DMS53 treated with DMSO at 0.1 percent for 48 hours (cell line): Measurements from ENCODE around the gene PTGFRN.
"Not testable (repeated sequence)": the region's sequence is repeated elsewhere in the genome, so short reads cannot be mapped to it uniquely, and the experiment has no call there.

ENCODE experiments used
- DNase-seq: peaks from one replicate; lab custom pipeline; 2025; ENCODE audit not compliant: unreplicated experiment; lab: John Stamatoyannopoulos, UW

Gene PTGFRN

GRCh38 chr1:116915086-116915661 lies 5.5 kb downstream of the PTGFRN start:
- no peak for DNase-seq

GRCh38 chr1:116916002-116916401 lies 6.3 kb downstream of the PTGFRN start:
- DNase-seq = no peak

- no peak for DNase-seq
Measured at GRCh38 chr1:116916533-116917445, 7.1 kb downstream of the PTGFRN start.

- DNase-seq = no peak
Measured at GRCh38 chr1:116918714-116919357, 9.1 kb downstream of the PTGFRN start.

- DNase-seq = no peak
Measured at GRCh38 chr1:116919802-116920201, 10.1 kb downstream of the PTGFRN start.

- DNase-seq = no peak
Measured at GRCh38 chr1:116920211-116920610, 10.5 kb downstream of the PTGFRN start.

- DNase-seq = no peak
Measured at GRCh38 chr1:116921301-116921885, 11.7 kb downstream of the PTGFRN start.

GRCh38 chr1:116921937-116922336 lies 12.2 kb downstream of the PTGFRN start:
- no peak for DNase-seq

GRCh38 chr1:116923421-116923820 lies 13.7 kb downstream of the PTGFRN start:
- DNase-seq = no peak

- no peak for DNase-seq
Measured at GRCh38 chr1:116927049-116927798, 17.5 kb downstream of the PTGFRN start.

- DNase-seq = no peak
Measured at GRCh38 chr1:116929961-116930592, 20.4 kb downstream of the PTGFRN start.

- DNase-seq = no peak
Measured at GRCh38 chr1:116931016-116931918, 21.6 kb downstream of the PTGFRN start.

- no peak for DNase-seq
Measured at GRCh38 chr1:116933606-116934515, 24.1 kb downstream of the PTGFRN start.

GRCh38 chr1:116934586-116935207 lies 25.0 kb downstream of the PTGFRN start:
- DNase-seq = no peak

- no peak for DNase-seq
Measured at GRCh38 chr1:116938216-116938615, 28.5 kb downstream of the PTGFRN start.

- not testable (repeated sequence) for DNase-seq
Measured at GRCh38 chr1:116939780-116940543, 30.2 kb downstream of the PTGFRN start.
